Pancreas (tissue), 10 donors: ENCODE data around the gene MINDY2. TPM values are rescaled to one million over a fixed set of nuclear protein-coding genes. Genes with fewer than 3 reads are reported as not detected.
"Not testable (repeated sequence)": the region's sequence is repeated elsewhere in the genome, so short reads cannot be mapped to it uniquely, and the experiment has no call there.

Experiments
- ATAC-seq, 4 donors: fragments of 200-7000 bp; cut with Tn5 transposase; one replicate each; pipeline versions ENCODE4 v1.8.0 to v1.9.1; 2020; ENCODE audit warnings: mild to moderate bottlenecking in 4 of 4, moderate library complexity in 4 of 4
- DNase-seq, 6 donors: peaks; one replicate each; pipeline ENCODE4 v3.0.0-alpha.2; 2020
- FAIRE-seq: peaks from 2 replicates; lab custom pipeline; 2012; peaks lifted over from hg19 to GRCh38; lab: Jason Lieb, UNC
- H3K27ac ChIP-seq, 4 donors: fragments of 200-600 bp; sonication (generic); 1 replicate in 3 of 4; 2 replicates in 1 of 4; pipeline versions ENCODE4 v1.5.0 to v1.8.0; 2020
- H3K27me3 ChIP-seq, 4 donors: fragments of 200-600 bp; one replicate each; pipeline ENCODE4 v1.8.0; 2021
- H3K36me3 ChIP-seq, 3 donors: fragments of 200-600 bp; sonication (generic) in 1 of 3; one replicate each; pipeline versions ENCODE4 v1.5.0 to v1.8.0; 2020 to 2021
- H3K4me1 ChIP-seq, 3 donors: fragments of 200-600 bp; one replicate each; pipeline ENCODE4 v1.8.0; 2021
- H3K4me3 ChIP-seq, 4 donors: fragments of 200-600 bp; sonication (generic) in 2 of 4; one replicate each; pipeline versions ENCODE4 v1.5.0 to v1.8.0; 2020 to 2021
- H3K9me3 ChIP-seq, 4 donors: fragments of 200-600 bp; one replicate each; pipeline ENCODE4 v1.8.0; 2021
- CTCF ChIP-seq, 4 donors: fragments of 200-600 bp; sonication (generic) in 3 of 4; IDR thresholded peaks; one replicate each; pipeline versions ENCODE4 v1.5.0 to v1.8.0; 2021; ENCODE audit warnings: antibody characterized with exemption in 4 of 4
- whole genome bisulfite sequencing, 2 donors: extraction: QIAGEN DNeasy Blood & Tissue Kit; methylation state at CpG; one replicate each; pipeline ENCODE4 v1.1.7; 2013; 5-methylcytosine and 5-hydroxymethylcytosine counted together
- intact Hi-C, 3 donors: fragments of 100-400 bp; cut with DNase I; formaldehyde crosslinking; loops; one replicate each; pipeline versions ENCODE4 v1.11.1 to v1.14.2; 2022
- polyA plus RNA-seq, 2 donors: library from polyadenylated mRNA; stranded (reverse); fragments of 200-250 nt; gene quantifications; one replicate each; pipeline ENCODE4 v1.2.3, GENCODE V29; 2013
- total RNA-seq, 6 donors: library from RNA; stranded (reverse); fragmentation: NEBNext Ultra II Directional in 4 of 6; extraction: Animal tissue kit (Norgen Biotek cat#: 25700) in 4 of 6; gene quantifications; one replicate each; pipeline versions ENCODE4 v1.2.1 to v1.2.4, GENCODE V29; 2021 to 2023
- donor health status: healthy with polysubstance abuse.
- donor health status: DM: no; HTN: no; CAD: no; lungs with moderate emphysema.
- donor health status: DM: no; HTN: no; CAD: no.
- donor health status: control.
- donor health status: control.
- donor health status: Bipolar disorder and iron deficiency.
- donor health status: DM: yes; HTN: yes; CAD: no.
- donor health status: DM: no; HTN: no; CAD: no.
- donor health status: DM: no; HTN: no; CAD: no.
- donor health status: DM: yes; HTN: yes; CAD: no.

The MINDY2 gene
- total and polyA plus RNA-seq, 8 donors: 2.8 to 11.6 (median 5.7) TPM

- Histone ChIP-seq H3K27ac (no peak overlapping the region), H3K27me3 (no peaks in the 10 kb centered on the region), H3K36me3 (peaks cover 5 to 88% (median 43%) of the 10 kb centered on the region in 3 donors), H3K9me3 (no peaks in the 10 kb centered on the region), H3K4me1 (no peaks in the 10 kb centered on the region), H3K4me3 (no peak overlapping the region)
- DNase-seq (no peak), FAIRE-seq (no peak), ATAC-seq (no peak)
- intact Hi-C loops: no loop called here
- 71 to 78% methylated on average over 4 of the region's 4 CpGs for whole genome bisulfite sequencing, 2 donors
- TF ChIP-seq CTCF (IDR thresholded peaks at IDR 0.05): no peak
Observed at GRCh38 chr15:58882243-58882642, 111.1 kb downstream of the MINDY2 start.

- H3K36me3 ChIP-seq: peaks cover 5 to 95% (median 53%) of the 10 kb centered on the region in 3 donors
- intact Hi-C loops, H3K9me3 ChIP-seq, H3K4me1 ChIP-seq, H3K27ac ChIP-seq, DNase-seq, ATAC-seq, H3K4me3 ChIP-seq, FAIRE-seq, H3K27me3 ChIP-seq: not testable (repeated sequence)
- 93 to 94% methylated on average over 3 of the region's 3 CpGs for WGBS, 2 donors
Observed at GRCh38 chr15:58883926-58884325, 112.8 kb downstream of the MINDY2 start.

GRCh38 chr15:58886921-58887320 is 115.8 kb downstream of the MINDY2 start:
- FAIRE-seq (no peak), ATAC-seq (no peak), DNase-seq (no peak)
- Histone ChIP-seq H3K27me3 (no peaks in the 10 kb centered on the region), H3K4me3 (no peak overlapping the region), H3K9me3 (no peaks in the 10 kb centered on the region), H3K36me3 (peaks cover 10 to 87% (median 50%) of the 10 kb centered on the region in 3 donors), H3K4me1 (no peaks in the 10 kb centered on the region), H3K27ac (no peak overlapping the region)
- no peak for TF ChIP-seq CTCF (IDR thresholded peaks at IDR 0.05)
- 92 to 95% methylated on average over 12 of the region's 12 CpGs for WGBS, 2 donors
- intact Hi-C loops: no loop called here

GRCh38 chr15:58889363-58889762 is 118.3 kb downstream of the MINDY2 start:
- no peak for TF ChIP-seq CTCF (IDR thresholded peaks at IDR 0.05)
- no peak overlapping the region for H3K4me3 ChIP-seq
- ATAC-seq: no peak
- no peak for DNase-seq
- H3K27me3 ChIP-seq: no peaks in the 10 kb centered on the region
- intact Hi-C loops: no loop called here
- H3K9me3 ChIP-seq: no peaks in the 10 kb centered on the region
- peaks cover 12 to 75% (median 50%) of the 10 kb centered on the region in 3 donors for H3K36me3 ChIP-seq
- FAIRE-seq: no peak
- no peaks in the 10 kb centered on the region for H3K4me1 ChIP-seq
- no peak overlapping the region for H3K27ac ChIP-seq
- 90% methylated on average over 7 of the region's 7 CpGs for WGBS, 2 donors

- Histone ChIP-seq H3K4me3 (no peak overlapping the region), H3K27me3 (no peaks in the 10 kb centered on the region), H3K27ac (no peak overlapping the region), H3K4me1 (no peaks in the 10 kb centered on the region), H3K36me3 (peaks cover 0 to 42% (median 15%) of the 10 kb centered on the region in 3 donors), H3K9me3 (no peaks in the 10 kb centered on the region)
- TF ChIP-seq CTCF (IDR thresholded peaks at IDR 0.05): no peak
- ATAC-seq (no peak), DNase-seq (no peak), FAIRE-seq (peak; percentile 83)
- intact Hi-C loops: no loop called here
- WGBS, 2 donors: 67% methylated on average over 1 of the region's 1 CpG
Observed at GRCh38 chr15:58898150-58898680, 127.1 kb downstream of the MINDY2 start.
